WI38 (cell line): Measurements from ENCODE around the gene CPPED1.

Experiments used
- H3K4me3 ChIP-seq: 2 replicates; pipeline ENCODE4 v1.5.1; 2011; ENCODE audit warnings: low read depth, mild to moderate bottlenecking, control low read depth, low read length
- TF ChIP-seq, protein P1 (sequence below): IDR thresholded peaks from 2 replicates; pipeline ENCODE4 v1.5.1; 2012; ENCODE audit warnings: low read depth, mild to moderate bottlenecking, control low read depth, low read length

The CPPED1 gene

DNA sequence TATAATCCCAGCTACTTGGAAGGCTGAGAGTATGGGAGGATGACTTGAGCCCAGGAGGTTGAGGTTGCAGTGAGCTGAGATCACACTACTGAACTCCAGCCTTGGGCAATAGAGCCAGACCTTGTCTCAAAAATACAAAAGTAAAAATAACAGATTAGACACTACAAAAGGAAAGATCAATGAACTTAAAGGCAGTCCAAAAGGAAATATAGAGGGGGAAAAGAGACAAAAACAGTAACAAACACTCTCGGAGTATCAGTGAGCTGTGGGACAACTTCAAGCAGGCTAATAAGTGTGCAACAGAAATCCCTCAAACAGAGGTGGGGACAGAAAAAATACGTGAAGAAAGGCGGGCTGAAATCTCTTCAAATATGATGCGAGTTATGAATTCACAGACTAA lies 58.8 kb downstream of the CPPED1 start:
- TF ChIP-seq, protein P1, sequence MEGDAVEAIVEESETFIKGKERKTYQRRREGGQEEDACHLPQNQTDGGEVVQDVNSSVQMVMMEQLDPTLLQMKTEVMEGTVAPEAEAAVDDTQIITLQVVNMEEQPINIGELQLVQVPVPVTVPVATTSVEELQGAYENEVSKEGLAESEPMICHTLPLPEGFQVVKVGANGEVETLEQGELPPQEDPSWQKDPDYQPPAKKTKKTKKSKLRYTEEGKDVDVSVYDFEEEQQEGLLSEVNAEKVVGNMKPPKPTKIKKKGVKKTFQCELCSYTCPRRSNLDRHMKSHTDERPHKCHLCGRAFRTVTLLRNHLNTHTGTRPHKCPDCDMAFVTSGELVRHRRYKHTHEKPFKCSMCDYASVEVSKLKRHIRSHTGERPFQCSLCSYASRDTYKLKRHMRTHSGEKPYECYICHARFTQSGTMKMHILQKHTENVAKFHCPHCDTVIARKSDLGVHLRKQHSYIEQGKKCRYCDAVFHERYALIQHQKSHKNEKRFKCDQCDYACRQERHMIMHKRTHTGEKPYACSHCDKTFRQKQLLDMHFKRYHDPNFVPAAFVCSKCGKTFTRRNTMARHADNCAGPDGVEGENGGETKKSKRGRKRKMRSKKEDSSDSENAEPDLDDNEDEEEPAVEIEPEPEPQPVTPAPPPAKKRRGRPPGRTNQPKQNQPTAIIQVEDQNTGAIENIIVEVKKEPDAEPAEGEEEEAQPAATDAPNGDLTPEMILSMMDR, result no peak
- H3K4me3 ChIP-seq, result no peak overlapping the region

DNA sequence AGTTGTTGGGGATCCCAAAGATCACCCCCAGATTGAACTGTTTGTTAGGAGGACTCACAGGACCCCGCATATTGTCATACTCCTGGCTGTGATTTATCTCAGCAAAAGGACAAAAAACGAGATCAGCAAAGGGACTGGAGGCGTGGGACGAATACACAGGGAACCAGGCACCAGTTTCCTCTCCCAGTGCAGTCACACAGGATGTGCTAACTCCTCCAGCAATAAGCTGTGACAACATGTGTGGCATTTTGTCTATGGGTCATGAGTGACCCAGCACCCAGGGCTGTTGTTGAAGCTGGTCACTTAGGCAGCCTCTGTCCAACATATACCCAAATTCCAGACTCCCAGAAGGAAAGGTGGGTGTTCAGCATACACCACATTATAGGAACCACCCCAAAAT lies 60.9 kb downstream of the CPPED1 start:
- H3K4me3 ChIP-seq, result no peak overlapping the region
- TF ChIP-seq, protein P1, result no peak

DNA sequence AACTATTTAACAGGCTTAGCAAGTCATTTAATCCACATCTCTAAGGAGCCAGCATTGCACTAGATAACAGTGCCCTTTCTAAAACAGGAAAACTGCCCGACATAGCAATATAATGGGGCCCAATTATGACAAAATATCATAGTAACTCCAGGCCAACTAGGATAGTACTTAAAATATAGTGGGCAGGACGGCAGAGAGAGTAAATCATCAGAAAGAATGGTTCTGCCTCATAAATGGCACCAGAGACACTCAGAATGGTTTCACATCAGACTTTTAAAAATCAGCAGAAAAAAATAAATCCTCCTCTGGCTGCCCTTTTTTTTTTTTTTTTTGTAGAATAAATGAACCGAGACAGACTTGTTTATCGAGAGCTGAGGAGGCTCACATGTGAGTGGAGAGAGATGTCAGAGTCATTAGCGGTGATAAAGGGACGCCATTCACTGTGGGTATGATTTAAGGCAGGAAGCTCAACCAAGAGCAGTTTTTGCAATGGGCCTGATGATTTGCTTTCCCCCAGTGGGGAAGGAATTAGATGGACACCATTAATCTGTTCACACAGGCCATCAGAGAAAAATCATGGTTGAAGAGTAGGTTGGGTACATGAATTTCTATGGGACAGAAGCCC lies 62.6 kb downstream of the CPPED1 start:
- TF ChIP-seq, protein P1, result no peak

GRCh38 chr16:12739738-12740137 lies 63.9 kb downstream of the CPPED1 start:
- no peak overlapping the region for H3K4me3 ChIP-seq
- TF ChIP-seq, protein P1, result no peak

More for the DNA sequence above, 62.6 kb downstream of the CPPED1 start:
- no peak overlapping the region for H3K4me3 ChIP-seq

GRCh38 chr16:12737563-12737962 lies 66.1 kb downstream of the CPPED1 start:
- TF ChIP-seq, protein P1, result no peak
- no peak overlapping the region for H3K4me3 ChIP-seq

GRCh38 chr16:12735805-12736204 lies 67.9 kb downstream of the CPPED1 start:
- TF ChIP-seq, protein P1, result no peak
- H3K4me3 ChIP-seq, result no peak overlapping the region

GRCh38 chr16:12732600-12732999 lies 71.1 kb downstream of the CPPED1 start:
- TF ChIP-seq, protein P1, result no peak
- no peak overlapping the region for H3K4me3 ChIP-seq
